Renal pelvis (tissue), 4 donors: ENCODE data around the gene ITPKB. TPM values are rescaled to one million over a fixed set of nuclear protein-coding genes. Genes with fewer than 3 reads are reported as not detected.
"Not testable (repeated sequence)": the region's sequence is repeated elsewhere in the genome, so short reads cannot be mapped to it uniquely, and the experiment has no call there.

Experiments used
- DNase-seq: peaks from one replicate; pipeline ENCODE4 v3.0.0-alpha.2; 2013
- polyA plus RNA-seq, 3 donors: library from polyadenylated mRNA; unstranded; fragments of 120-200 nt; gene quantifications; one replicate each; pipeline ENCODE4 v1.2.1, GENCODE V29; 2013; ENCODE audit not compliant: insufficient read length in 3 of 3

ITPKB gene
- polyA plus RNA-seq, 3 donors, result 23.8 to 25.5 (median 25.0) TPM

DNA sequence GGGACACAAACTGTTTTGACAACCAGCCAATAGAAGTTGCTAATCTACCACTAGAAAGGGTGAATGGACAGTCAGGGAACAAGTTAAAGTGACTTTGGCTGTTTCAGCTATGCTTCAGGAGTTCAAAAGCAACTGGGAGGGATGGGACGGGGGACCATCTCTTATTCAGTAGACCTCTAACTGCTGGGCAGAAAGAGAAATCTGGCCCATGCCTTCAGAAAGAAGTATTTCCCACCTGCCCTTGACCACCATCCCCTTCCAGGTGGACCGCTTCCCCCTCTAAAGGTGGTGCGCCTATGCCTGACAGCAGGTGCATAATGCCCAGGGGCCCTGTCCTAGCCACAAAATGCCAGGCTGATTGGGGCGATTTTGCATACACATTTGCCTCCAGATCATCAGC, 5.2 kb downstream of the ITPKB start:
- no peak for DNase-seq

DNA sequence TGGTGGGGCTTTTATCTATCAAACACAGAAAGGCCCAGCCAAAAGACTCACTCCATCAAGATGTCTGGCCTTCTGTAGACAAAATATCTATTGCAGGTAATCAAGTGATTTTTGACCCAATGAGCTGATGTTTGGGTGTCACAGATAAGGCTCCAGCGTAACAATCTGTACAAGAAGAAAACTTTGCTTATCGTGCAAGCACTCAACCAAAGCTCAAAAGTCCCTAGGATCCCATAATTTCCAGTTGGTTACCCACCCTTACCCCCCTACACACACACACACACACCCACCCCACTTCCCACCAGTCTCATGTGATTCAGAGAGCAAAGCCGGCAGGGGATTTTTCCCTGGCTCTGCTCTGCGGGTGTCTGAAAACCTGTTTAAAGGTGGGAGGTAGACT, 5.8 kb downstream of the ITPKB start:
- no peak for DNase-seq

DNA sequence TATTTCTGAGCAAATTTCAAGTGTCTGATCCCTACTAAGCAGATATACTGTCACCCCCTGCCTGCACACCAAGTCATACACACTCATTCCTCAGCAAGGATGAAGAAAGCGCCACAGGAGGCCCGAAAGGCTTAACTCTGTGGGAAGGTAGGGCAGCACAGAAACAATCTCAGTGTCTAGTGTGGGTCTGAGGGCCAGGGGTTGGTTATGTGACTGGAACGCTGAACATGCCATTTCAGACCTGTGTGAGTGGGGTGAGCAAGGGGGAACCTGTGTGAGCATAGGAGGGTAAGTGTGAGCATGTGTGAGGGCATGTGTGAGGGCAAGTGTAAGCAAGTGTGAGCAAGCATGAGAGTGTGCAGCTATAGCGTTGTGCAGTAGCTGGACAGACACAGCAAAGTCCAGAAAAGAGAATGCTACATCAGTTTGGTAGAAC, 6.2 kb downstream of the ITPKB start:
- DNase-seq, result no peak

DNA sequence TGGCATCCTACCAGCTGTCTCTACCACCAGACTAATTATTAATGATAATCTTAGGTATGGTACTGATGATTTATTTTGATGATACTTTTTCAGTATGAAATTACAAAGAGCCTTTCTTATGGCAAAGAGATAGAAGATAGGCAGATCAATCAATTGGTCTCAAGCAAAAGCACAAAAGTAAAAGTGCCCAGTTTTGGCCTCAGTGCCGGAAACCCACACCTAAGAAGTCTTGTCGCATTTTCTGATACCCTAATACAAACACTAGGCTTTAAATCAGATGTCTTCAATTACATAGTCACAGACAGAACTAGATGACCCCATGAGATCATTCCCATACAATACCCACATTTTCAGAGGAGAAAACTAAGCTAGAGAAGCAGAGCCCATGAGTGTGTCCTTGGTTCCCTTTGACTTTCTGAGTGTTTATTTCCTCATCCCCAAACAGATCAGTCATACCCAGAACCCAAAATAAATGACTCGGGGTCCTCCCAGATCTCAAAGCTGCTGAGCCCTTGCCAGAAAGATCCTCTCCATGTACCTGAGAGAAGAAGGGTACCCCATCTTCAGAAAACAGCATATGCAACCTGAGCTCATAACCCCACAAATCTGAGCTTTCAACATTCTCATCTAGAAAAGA, 7.7 kb downstream of the ITPKB start:
- no peak for DNase-seq

DNA sequence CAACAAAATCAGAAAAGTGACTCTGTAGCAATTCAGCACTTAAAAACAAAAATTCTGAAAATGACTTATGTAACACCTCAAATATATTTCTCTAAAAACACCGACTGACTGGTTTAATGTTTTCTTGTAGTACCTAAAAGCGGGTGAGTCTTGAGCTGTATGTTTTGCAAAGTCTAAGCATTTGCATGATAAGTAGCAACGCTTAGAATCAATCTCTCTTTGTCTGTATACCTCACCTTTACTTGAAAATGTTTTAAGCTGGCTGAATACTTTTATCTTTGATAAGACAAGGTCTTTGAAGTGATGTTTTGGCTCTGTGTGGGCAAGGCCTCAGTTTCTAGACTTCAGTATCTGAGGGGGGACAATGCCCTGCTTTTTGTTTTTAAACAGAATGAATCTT, 8.2 kb downstream of the ITPKB start:
- DNase-seq, result no peak

DNA sequence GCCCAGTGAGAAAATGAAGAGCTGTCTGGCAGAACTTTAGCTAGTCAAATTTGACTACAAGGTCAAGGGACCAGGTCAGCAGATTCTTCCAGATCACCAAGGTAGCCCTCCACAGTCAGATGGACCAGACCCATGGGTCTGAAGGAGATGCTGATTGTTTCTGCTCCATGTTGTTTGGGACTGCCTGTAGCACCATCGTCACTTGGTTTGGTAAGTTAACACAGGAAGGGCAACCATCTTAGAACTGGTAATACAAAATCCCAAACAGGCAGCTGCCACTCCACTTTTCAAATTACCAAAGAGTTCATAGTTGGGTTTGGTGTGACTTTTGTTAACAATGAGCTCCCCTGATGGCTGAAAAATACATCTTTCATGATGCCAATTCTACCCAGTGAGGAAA, 9.0 kb downstream of the ITPKB start:
- no peak for DNase-seq

DNA sequence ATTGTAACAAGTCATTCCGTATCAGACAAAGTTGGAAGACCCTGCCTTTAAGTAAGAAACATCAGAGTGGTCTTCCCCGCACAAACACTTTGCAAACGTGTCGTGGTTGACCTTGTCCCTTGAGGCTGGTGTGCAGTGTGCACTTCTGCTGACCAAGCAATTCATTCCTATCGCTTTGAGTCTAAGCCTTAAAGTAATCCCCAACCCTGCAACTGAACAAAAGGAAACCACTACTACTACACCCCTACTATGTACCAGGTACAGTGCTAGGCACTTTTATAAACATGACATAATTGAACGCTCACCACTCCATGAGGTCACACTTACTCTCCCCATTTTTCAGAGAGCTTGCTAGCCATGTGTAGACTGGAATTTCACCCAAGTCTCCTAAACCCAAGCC, 10.6 kb downstream of the ITPKB start:
- DNase-seq, result no peak

DNA sequence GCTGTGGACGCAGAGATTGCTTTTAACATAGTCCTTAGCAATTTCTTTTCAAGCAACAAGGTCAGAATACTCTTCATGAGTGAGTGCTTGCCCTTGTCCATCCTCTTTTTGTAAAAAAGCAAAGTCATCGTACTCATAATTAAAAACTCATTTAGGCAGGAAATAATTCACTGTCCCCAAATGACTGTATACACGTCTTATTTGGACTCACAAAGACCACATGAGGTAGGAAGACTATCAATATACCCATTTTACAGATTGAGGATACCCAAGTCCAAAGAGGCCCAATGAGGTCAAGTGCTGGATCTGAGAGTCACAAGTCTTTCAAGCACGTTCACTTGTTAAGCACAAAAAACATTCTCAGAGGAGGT, 13.2 kb downstream of the ITPKB start:
- no peak for DNase-seq

DNA sequence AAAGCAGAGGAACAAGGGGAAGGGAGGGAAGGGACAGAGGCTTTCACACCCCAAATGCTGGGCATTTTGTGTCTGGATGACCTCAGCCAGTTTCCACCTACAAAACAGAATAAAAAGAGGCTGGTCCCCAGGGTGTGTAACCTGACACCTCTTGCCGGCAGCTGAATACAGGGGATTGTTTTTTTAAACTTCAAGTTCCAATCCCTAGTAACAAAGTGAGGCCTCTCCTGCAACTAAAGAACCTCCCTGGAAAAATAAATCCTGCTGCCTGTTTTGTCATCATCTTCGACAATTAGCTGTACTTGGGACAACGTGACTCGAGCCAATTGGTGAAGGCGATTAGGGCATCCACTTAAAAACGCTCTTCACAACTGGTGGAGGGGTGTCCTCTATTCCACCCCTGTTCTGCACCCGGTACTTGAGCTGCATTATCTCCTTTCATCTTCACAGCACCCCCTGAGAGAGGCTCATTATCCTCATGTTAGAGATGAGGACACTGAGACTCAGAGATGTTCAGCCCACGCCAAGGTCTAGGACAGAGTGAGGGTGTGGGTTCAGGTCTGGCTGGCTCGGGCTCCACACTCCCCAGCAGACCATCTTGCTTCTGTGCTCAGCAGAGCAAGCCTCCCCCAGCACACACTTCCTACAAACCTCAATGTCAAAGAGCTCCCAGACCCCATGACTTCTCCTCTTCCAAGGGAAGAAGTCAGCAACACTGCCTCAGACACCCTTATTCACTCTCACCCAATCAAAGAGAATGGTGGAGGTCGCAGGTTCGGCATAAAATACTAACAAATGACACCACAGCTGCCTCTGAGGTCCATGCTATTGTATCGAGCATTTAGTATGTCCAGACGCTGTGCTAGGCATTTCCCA, 15.2 kb downstream of the ITPKB start:
- DNase-seq, result peak; percentile 81

DNA sequence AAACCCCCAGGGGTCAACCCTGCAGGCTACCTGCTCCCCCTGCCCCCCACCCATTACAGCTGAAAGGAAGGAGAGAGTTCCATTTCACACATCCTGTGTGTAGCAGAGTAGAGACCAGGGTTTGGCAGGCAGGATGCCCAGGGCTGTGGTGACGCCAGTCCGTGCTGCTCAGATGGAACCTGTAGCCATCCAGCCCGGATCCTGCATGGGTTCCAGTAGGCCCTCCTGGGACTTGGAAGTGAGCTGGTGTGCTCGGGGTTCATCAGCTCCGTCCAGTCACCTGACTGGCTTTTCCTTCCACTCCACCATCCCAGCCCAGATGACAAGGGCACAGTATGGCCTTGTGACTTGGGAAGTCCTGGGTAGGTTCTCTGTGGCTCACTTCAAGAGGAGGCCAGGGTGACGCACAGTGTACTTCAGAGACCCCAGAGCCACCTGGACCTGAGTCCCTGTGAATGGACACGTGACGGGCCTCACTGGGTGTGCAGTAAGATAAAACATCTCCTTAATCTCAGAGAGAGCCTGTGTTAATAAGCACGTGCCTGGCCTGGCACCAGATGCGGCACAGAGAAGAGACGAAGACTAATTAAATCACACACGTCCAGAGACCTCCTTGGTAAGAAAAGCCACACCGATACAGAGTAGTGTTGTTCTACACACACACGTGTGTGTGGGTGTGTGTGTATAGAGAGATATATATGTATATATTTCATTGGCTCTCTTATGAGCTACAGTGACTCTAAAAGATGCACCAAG, 16.0 kb downstream of the ITPKB start:
- DNase-seq, result no peak

DNA sequence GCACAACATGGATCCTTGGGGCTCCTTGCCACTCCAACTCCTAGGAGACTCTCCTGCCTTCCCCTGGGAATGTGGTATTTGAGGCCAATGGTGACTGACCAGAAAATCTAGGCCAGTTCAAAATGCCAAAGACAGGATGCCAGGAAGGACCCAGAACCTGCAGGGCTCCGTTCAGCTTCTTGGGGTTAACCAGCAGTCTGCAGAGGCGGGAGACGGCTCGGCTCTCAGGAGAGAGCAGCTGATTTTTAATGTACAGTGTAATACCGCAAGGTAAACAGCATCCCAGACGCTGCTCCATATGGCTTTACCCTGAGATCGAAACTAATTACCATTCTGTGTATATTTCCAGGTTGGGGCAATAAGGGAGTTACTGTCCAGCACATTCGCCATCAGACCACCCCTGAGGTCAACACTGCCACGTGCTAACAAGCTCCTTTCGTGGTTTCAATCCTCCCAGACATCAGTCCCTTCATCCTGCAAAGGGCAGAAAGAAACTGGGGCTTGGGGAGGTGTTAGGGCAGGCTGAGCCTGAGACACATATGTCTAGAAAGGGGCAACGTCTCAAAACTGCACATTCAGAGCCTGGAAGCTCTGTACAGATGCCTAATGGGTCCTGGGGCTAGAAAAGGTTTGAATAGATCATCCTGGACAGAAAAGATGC, 16.7 kb downstream of the ITPKB start:
- no peak for DNase-seq

DNA sequence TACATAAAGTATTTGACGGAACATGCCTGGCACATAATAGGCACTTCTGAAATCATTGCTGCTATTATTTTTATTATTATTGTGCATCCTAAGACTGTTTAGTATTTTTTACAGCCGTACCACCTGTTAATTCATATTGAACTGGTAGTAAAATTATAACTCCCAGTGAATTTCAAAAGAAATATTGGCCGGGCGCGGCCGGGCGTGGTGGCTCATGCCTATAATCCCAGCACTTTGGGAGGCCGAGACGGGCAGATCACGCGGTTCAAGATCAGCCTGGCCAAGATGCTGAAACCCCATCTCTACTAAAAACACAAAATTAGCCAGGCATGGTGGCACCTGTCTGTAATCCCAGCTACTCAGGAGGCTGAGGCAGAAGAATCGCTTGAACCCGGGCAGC, 18.5 kb downstream of the ITPKB start:
- not testable (repeated sequence) for DNase-seq

DNA sequence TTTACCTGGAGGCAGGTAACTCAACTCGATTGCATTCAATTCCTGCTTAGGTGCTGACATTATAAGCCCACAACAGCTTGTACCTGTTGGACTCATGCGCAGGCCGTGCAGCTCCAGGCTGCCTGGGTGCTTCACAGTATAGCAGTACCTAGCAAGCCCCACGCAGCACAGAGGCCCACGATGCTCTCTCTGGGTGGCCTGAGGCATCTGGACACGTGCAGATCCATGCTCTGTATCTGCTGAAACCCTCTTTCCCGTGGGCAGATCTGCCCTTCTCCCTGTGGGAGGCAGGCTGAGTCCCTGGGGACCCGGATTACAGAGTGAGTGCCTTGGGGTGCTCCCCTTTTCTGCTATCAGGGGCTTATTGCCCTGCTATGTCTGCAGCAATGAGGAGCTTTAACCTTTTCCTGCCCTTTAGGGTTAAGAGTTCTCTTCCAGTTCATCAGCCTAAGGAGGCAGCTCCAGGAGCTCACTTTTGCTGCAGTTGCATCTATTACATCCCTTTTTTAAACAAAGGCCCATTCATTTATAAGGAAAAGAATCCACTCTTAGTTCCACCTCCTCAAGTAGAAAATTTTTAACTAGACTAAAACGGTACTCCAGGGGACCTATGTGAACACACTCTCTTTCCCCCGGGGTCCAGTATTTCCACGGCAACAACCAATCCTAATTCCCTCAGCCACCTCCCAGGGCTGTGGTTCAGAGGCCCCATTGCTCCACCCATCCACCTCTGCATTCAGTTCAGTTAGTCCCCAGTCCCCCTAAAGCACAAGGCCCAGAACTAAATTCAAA, 19.3 kb downstream of the ITPKB start:
- no peak for DNase-seq

DNA sequence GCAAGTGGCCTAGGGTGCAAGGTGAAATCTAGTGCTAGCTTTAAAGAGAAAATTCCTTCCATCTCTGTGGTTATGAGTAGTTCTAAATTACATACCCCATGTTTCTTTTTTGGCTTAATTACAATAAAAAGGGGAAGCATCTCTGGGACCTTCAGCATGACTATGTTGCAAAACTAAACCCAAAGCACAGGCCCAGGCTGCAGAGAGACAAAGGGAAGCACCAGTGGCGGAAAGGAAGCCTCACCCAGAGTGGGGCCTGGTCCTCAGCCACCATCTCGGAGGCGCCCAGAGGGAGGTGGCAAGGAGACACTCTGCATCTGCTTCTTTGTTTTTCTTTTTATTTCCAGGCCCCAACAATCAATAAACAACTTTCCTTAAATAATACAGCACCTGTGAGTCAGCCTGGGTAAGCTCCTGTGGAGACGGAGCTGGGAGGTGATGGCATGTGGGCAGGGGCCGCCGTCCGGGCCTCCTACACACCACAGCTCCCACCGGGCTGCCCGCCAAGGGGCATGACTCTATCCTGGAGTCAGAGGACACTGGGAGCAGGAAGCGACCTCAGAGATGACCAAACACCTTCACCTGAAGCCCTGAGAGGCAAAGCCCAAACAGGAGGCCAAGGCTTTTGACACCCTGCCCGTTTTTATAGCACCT, 21.7 kb downstream of the ITPKB start:
- DNase-seq, result no peak

DNA sequence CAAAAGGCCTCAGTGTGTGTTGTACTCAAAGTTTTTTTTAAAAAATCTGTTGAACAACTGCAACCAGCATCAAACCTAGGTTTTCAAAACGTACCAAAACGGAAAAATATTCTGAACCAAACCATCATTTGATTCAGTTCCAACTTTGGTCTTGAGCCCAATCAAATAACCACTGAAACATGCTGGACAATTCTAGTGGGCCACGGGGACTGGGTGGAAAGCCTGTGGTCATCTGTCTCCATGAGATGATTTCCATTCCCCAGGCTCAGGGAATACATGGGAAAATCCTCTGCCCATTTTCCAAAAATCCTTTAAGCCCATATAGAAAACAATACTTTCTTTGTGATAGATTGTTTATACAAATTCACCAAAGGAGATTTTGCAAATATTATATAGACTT, 22.5 kb downstream of the ITPKB start:
- DNase-seq, result no peak

DNA sequence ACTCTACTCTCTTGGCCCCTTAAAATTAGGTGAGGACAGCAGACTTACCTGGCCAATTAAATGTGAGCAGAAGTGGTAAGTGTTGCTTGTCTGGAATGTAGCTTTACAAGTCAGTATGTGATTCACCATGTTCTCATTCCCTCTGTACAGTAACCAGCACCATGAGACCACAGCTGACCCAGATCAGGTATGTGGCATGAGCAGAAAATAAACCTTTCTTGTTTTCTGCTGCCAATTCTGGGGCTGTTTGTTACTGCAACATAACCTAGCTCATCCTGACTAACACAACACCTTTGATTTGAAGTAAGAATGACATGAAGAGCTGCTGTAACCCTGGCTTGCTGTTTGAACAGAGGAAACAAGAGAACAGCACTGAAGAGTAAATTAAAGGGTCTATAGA, 24.9 kb downstream of the ITPKB start:
- no peak for DNase-seq

DNA sequence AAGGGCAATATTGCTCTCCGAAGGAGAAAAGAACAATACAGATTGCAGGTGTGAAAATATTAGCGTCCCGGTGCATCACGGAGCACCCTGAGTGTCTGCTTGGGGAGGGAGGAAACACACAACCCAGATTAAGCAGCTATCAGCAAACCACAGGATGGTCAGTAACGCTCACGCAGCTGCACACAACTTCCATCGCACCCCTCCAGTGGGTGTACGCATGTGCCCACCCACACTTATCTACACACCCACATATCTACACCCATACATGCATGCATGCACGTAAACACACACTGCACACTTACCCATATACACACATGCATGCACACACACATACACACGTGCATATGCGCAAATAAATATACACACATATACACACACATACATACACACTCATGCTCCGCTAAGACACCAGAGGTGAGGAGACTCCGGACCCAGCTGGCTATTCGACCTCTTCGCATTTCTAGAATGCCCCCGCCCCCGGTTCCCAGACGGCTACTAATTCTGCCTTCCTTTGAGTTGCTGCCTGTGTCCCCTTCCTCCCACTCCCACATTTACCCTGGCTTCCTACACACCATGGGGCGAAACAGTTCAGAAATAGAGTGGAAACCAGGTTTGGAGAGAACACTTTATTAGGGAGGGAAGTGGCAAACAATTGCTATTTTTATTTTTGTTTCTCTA, 26.2 kb downstream of the ITPKB start:
- no peak for DNase-seq

DNA sequence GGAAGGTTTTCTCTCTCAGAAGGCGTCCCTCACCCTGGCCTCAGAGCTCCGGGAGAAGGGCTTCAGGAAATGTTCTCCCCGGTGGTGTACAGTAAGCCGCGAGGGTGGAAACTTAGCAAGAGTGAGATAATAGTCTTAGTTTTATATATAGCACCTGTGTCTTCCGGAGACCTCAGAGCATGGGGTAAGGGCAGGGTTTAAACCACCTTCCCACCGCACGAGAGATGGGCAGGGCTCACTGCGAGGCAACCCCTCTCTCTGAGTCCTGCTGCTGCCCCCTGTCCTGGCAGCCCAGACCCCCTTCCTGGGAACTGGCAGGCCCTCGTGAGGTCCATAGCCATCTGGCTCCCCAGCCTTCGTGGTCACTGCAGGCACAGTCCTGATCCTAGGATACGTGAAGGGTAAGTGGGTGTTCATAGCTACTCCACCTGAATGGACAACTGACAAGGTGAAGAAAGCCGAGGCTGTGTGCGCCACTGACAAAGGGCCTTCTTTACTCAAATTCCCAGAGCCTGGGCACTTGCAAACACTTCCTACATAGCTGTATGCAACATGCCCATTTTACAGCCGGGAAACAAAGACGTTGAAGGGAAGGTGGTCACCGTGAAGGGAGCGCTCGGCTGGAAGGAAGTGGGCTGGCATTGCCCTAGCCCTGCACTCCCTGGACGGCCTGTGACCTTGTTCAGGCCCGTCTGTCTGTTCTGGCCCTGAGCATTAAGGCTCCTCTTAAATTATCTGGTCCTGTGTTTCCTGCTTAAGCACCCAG, 26.9 kb downstream of the ITPKB start:
- no peak for DNase-seq

DNA sequence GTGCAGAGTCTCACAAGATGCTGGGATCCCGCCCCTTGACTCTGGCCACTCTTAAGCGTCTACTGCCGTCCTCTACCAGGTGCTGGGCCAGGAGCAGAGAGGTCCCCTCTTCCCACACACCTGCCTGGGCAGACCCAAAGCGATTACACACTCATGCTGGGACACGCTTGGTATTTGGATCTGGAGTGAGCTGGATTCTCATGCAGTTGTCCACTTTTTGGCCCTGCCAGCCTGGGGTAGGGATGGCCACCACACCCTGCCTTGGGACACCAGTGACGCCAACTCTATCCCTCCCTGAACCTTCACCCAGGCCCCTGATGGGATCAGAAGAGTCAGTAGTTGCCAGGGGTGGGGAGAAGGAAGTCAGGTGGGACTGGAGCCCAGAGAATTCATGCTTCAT, 28.6 kb downstream of the ITPKB start:
- DNase-seq, result no peak

DNA sequence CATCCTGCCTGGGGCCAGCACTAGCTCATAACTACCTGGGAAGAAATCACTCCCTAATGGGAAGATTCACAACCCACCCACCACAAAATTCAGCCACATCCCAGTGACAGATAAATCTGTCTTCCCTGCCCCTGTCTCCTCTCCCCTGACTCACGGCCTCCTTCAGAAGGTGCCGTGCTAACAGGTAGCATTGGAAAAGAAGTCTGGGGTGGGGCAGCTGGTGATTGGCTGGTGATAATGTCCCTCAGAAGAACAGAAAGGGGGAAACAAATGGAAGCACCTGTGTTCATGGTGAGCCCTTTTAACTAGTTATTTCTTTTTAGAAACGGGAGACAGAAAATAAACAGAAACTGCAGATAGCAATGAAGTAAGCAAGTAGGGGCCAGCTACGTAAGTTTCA, 29.1 kb downstream of the ITPKB start:
- no peak for DNase-seq
